Measurements from ENCODE around the gene METTL8. TPM values are rescaled to one million over a fixed set of nuclear protein-coding genes. Genes with fewer than 3 reads are reported as not detected.

METTL8 gene
- total RNA-seq, 1 experiment from 2014 or later: 34.4 TPM

GRCh38 chr2:171434013-171434989 lies 511 bp upstream of the METTL8 start, which contains the start of gene DCAF17:
Gene DCAF17, plus strand, starts transcription at chr2:171434226. Its CDS starts 352 bp downstream, at chr2:171434578.
- peak within 1 kb of the TSS; percentile 94 for H3K9ac ChIP-seq (ENCODE audit: low read length)
- ATAC-seq (peak; percentile 93), DNase-seq (ENCODE audit: low read depth, low spot score) (peak; percentile 87)
- H4K20me1 ChIP-seq (ENCODE audit: insufficient read depth): no peaks in the 10 kb centered on the region
- H3K4me1 ChIP-seq (ENCODE audit: control insufficient read depth in 1 of 2, insufficient read depth in 2 of 2, low read length in 2 of 2): peaks cover 9 to 45% of the 10 kb centered on the region in 2 experiments; a peak in 3 of 4 replicates
- H3K36me3 ChIP-seq (ENCODE audit: control insufficient read depth in 1 of 2, insufficient read depth in 2 of 2, low read length in 2 of 2): peaks cover 0 to 8% of the 10 kb centered on the region in 2 experiments; a peak in 1 of 4 replicates
- POLR2A ChIA-PET: interaction anchor here (0.8 to 1.1 kb wide), 5 partner anchors 9 to 45 kb away, joined by 3 to 7 read pairs (median 3); no protein-coding TSS in a partner anchor
- H3K4me3 ChIP-seq (replicated peaks in 1 of 2; ENCODE audit: low read depth in 1 of 2, low read length in 2 of 2): peak within 1 kb of the TSS; percentile 69 to 90
- no peaks in the 10 kb centered on the region for H3K9me3 ChIP-seq (ENCODE audit: control insufficient read depth in 1 of 2, insufficient read depth in 1 of 2, low read depth in 1 of 2, low read length in 2 of 2)
- RAD21 ChIA-PET (ENCODE audit: low non-redundant PET in 1 of 2, low total read pairs in 2 of 2, uncharacterized antibody in 2 of 2, unreplicated experiment in 2 of 2): interaction anchor here (0.5 to 0.6 kb wide), 3 partner anchors 107 to 274 kb away, joined by 3 to 7 read pairs (median 3); no protein-coding TSS in a partner anchor
- H3K9me2 ChIP-seq (ENCODE audit: insufficient read depth): no peaks in the 10 kb centered on the region
- no TSS peak for BruUV-seq (replicated peaks)
- no peaks in the 10 kb centered on the region for H3K27me3 ChIP-seq (ENCODE audit: insufficient read depth, low read length)
- intact Hi-C loops (cut with micrococcal nuclease): no loop called here
- H2AFZ ChIP-seq (ENCODE audit: low read depth, low read length, poor library complexity, severe bottlenecking): peak within 1 kb of the TSS; percentile 46
- CTCF ChIA-PET: interaction anchor here (0.7 to 1.1 kb wide), 2 partner anchors 18 to 505 kb away, joined by 4 to 14 read pairs; no protein-coding TSS in a partner anchor
- H3K27ac ChIP-seq (ENCODE audit: low read depth, low read length): peak within 1 kb of the TSS; percentile 94
- peaks cover 70% of the 10 kb centered on the region for H3K79me2 ChIP-seq (ENCODE audit: insufficient read depth, low read length)
- peak within 1 kb of the TSS; percentile 85 for H3K4me2 ChIP-seq (ENCODE audit: low read length)
- TF ChIP-seq SRF (IDR thresholded peaks at IDR 0.05; ENCODE audit: low read depth) (no peak; the same call in 1 of the 2 replicates), CTCF (IDR thresholded peaks at IDR 0.05 in 2 of 3, conservative IDR thresholded peaks at IDR 0.05 in 1 of 3; ENCODE audit: borderline replicate concordance in 1 of 3, insufficient read depth in 1 of 3, low read depth in 2 of 3, low read length in 2 of 3) (no peak), ELF1 (IDR thresholded peaks at IDR 0.05; ENCODE audit: borderline replicate concordance, low read depth) (peak; percentile 73), SIN3A (IDR thresholded peaks at IDR 0.05; ENCODE audit: low read depth) (peak; percentile 88), POLR2AphosphoS5 (IDR thresholded peaks at IDR 0.05; ENCODE audit: low read depth, low read length) (peak; percentile 85), RAD21 (IDR thresholded peaks at IDR 0.05; ENCODE audit: low read depth) (no peak), EZH2 (IDR thresholded peaks at IDR 0.05) (no peak), TCF7L2 (IDR thresholded peaks at IDR 0.05; ENCODE audit: borderline replicate concordance, extremely low read depth, insufficient read depth, insufficient read length) (peak; percentile 21), REST (IDR thresholded peaks at IDR 0.05; ENCODE audit: low read depth) (no peak), EGR1 (IDR thresholded peaks at IDR 0.05; ENCODE audit: low read depth) (peak; percentile 21; the same call in 1 of the 2 replicates), ZFX (IDR thresholded peaks at IDR 0.05) (peak; percentile 99), ZBTB33 (IDR thresholded peaks at IDR 0.05; ENCODE audit: extremely low read depth, insufficient replicate concordance, low read length) (peak; percentile 87), EZH2phosphoT487 (IDR thresholded peaks at IDR 0.05; ENCODE audit: borderline replicate concordance) (no peak), SP1 (IDR thresholded peaks at IDR 0.05; ENCODE audit: low read depth) (no peak; the same call in none of the 2 replicates), ATF3 (IDR thresholded peaks at IDR 0.05) (no peak), FOSL1 (IDR thresholded peaks at IDR 0.05; ENCODE audit: low read depth) (no peak), CBX3 (IDR thresholded peaks at IDR 0.05; ENCODE audit: low read depth) (no peak)

All from HCT116 (cell line).